SK-N-SH (cell line): ENCODE results near the gene TMCC2. TPM values are rescaled to one million over a fixed set of nuclear protein-coding genes. Genes with fewer than 3 reads are reported as not detected.

Source experiments
- CTCF ChIA-PET: fragments of 300-600, 350-600 bp; formaldehyde crosslinking; extraction: SDS; loops from one replicate; lab custom pipeline; 2021; lab: Yijun Ruan, JAX
- POLR2A ChIA-PET: fragments of 350-600 bp; sonication (Branson Sonifier 250); formaldehyde crosslinking; extraction: SDS; loops from one replicate; lab custom pipeline; 2020; ENCODE audit warnings: antibody characterized with exemption, inconsistent platforms; lab: Yijun Ruan, JAX
- DNase-seq: peaks from one replicate; pipeline ENCODE4 v3.0.0; 2012
- H2AFZ ChIP-seq: fragments of 200-600 bp; sonication (generic); 2 replicates; pipeline ENCODE4 v1.8.1; 2016; ENCODE audit warnings: antibody characterized with exemption, mild to moderate bottlenecking, low read depth
- H3F3A ChIP-seq: fragments of 200-600 bp; sonication (generic); replicated peaks from 2 replicates; pipeline ENCODE3; 2016; ENCODE audit warnings: antibody characterized with exemption, mild to moderate bottlenecking; ENCODE audit not compliant: insufficient read depth
- H3K27ac ChIP-seq, 2 experiments: fragments of 200-500 bp in 1 of 2; fragments of 200-600 bp in 1 of 2; sonication (Bioruptor generic) in 1 of 2; sonication (generic), shearing (Covaris generic) in 1 of 2; 2 replicates each; pipeline versions ENCODE4 v1.5.1 to v1.6.1; 2014 to 2016; ENCODE audit warnings: low read depth in 2 of 2, inconsistent platforms in 1 of 2, low read length in 1 of 2, mild to moderate bottlenecking in 1 of 2, mixed read lengths in 1 of 2
- H3K27me3 ChIP-seq: fragments of 200-600 bp; sonication (generic), shearing (Covaris generic); 2 replicates; pipeline ENCODE4 v1.6.1; 2016; ENCODE audit warnings: mixed run types; ENCODE audit not compliant: insufficient read depth
- H3K36me3 ChIP-seq, 2 experiments: fragments of 200-500 bp in 1 of 2; fragments of 200-600 bp in 1 of 2; sonication (Bioruptor generic) in 1 of 2; sonication (generic) in 1 of 2; replicated peaks in 1 of 2; 2 replicates each; pipeline versions ENCODE3 to v1.5.1; 2014 to 2016; ENCODE audit warnings: low read length in 1 of 2, mild to moderate bottlenecking in 1 of 2; ENCODE audit not compliant: insufficient read depth in 2 of 2, control insufficient read depth in 1 of 2
- H3K4me1 ChIP-seq, 2 experiments: fragments of 200-500 bp in 1 of 2; fragments of 200-600 bp in 1 of 2; sonication (Bioruptor generic) in 1 of 2; sonication (generic), shearing (Covaris generic) in 1 of 2; 2 replicates each; pipeline versions ENCODE4 v1.5.1 to v1.6.1; 2014 to 2016; ENCODE audit warnings: low read depth in 1 of 2, low read length in 1 of 2, mixed run types in 1 of 2; ENCODE audit not compliant: insufficient read depth in 2 of 2, control insufficient read depth in 1 of 2
- H3K4me2 ChIP-seq: fragments of 200-600 bp; sonication (generic), shearing (Covaris generic); 2 replicates; pipeline ENCODE4 v1.6.1; 2017; ENCODE audit warnings: mixed run types
- H3K4me3 ChIP-seq, 2 experiments: fragments of 200-500 bp in 1 of 2; fragments of 200-600 bp in 1 of 2; sonication (Bioruptor generic) in 1 of 2; sonication (generic), shearing (Covaris generic) in 1 of 2; 2 replicates each; pipeline versions ENCODE4 v1.5.1 to v1.8.1; 2014 to 2016; ENCODE audit warnings: low read depth in 2 of 2, inconsistent platforms in 1 of 2, low read length in 1 of 2, mild to moderate bottlenecking in 1 of 2, mixed read lengths in 1 of 2, moderate library complexity in 1 of 2
- H3K79me2 ChIP-seq: fragments of 200-600 bp; sonication (generic); 2 replicates; pipeline ENCODE4 v1.8.1; 2017; ENCODE audit warnings: mild to moderate bottlenecking; ENCODE audit not compliant: insufficient read depth
- H3K9ac ChIP-seq: fragments of 200-600 bp; sonication (generic); 2 replicates; pipeline ENCODE4 v1.6.1; 2017; ENCODE audit warnings: mixed run types
- H3K9me2 ChIP-seq: fragments of 200-600 bp; sonication (generic); 2 replicates; pipeline ENCODE4 v1.6.1; 2017; ENCODE audit warnings: mixed run types
- H3K9me3 ChIP-seq: fragments of 200-600 bp; sonication (generic); 2 replicates; pipeline ENCODE4 v1.6.1; 2017; ENCODE audit warnings: mixed run types, mild to moderate bottlenecking, moderate library complexity
- H4K20me1 ChIP-seq: fragments of 200-600 bp; sonication (generic); 2 replicates; pipeline ENCODE4 v1.6.1; 2017; ENCODE audit warnings: mild to moderate bottlenecking, mixed run types; ENCODE audit not compliant: insufficient read depth
- EP300 ChIP-seq, 2 experiments: IDR thresholded peaks; 2 replicates each; pipeline versions ENCODE4 v1.4.0 to v1.6.1; 2012; ENCODE audit warnings: borderline replicate concordance in 1 of 2, low read depth in 1 of 2, low read length in 1 of 2
- EZH2phosphoT487 ChIP-seq: fragments of 200-600 bp; sonication (generic); IDR thresholded peaks from 2 replicates; pipeline ENCODE4 v1.6.1; 2017; ENCODE audit warnings: low read depth, mixed run types, mild to moderate bottlenecking, antibody characterized with exemption, moderate library complexity, borderline replicate concordance
- FOXM1 ChIP-seq: IDR thresholded peaks from 2 replicates; pipeline ENCODE4 v1.4.0; 2012; ENCODE audit warnings: low read depth, mild to moderate bottlenecking
- JUND ChIP-seq: IDR thresholded peaks from 2 replicates; pipeline ENCODE4 v1.4.0; 2012
- NFIC ChIP-seq: IDR thresholded peaks from 2 replicates; pipeline ENCODE4 v1.4.0; 2012; ENCODE audit warnings: borderline replicate concordance
- POLR2AphosphoS5 ChIP-seq: IDR thresholded peaks from 2 replicates; pipeline ENCODE4 v1.6.1; 2012; ENCODE audit warnings: low read depth, low read length
- RCOR1 ChIP-seq: fragments of 150-350 bp; IDR thresholded peaks from 2 replicates; pipeline ENCODE4 v1.6.1; 2017; ENCODE audit warnings: antibody characterized with exemption, low read length
- SIN3A ChIP-seq: IDR thresholded peaks from 2 replicates; pipeline ENCODE4 v1.6.1; 2012; ENCODE audit warnings: low read depth, mild to moderate bottlenecking, low read length, moderate library complexity, borderline replicate concordance
- YY1 ChIP-seq: IDR thresholded peaks from 2 replicates; pipeline ENCODE4 v1.4.0; 2012; ENCODE audit warnings: low read depth, mild to moderate bottlenecking
- WGBS: methylation state at CpG from one replicate; pipeline ENCODE4 v1.1.6; 2017; ENCODE audit warnings: low lambda C conversion rate; 5-methylcytosine and 5-hydroxymethylcytosine counted together
- polyA plus RNA-seq, 3 experiments: library from polyadenylated mRNA; depleted of rRNA; stranded (reverse); fragments of >200 nt; gene quantifications; 2 replicates each; pipeline ENCODE4 v1.2.3, GENCODE V29; 2012
- TF ChIP-seq, protein P1 (sequence below): IDR thresholded peaks from 2 replicates; pipeline ENCODE4 v1.6.1; 2012; ENCODE audit warnings: mild to moderate bottlenecking, low read depth, low read length, moderate library complexity
- TF ChIP-seq, protein P2 (sequence below): IDR thresholded peaks from 2 replicates; pipeline ENCODE4 v1.4.0; 2012; ENCODE audit warnings: low read depth
- TF ChIP-seq, protein P3 (sequence below): IDR thresholded peaks from 2 replicates; pipeline ENCODE4 v1.4.0; 2012; ENCODE audit warnings: low read depth, borderline replicate concordance
- TF ChIP-seq, protein P4 (sequence below): fragments of 150-350 bp; IDR thresholded peaks from 2 replicates; pipeline ENCODE4 v1.6.1; 2016; ENCODE audit warnings: mild to moderate bottlenecking, low read depth, low read length
- TF ChIP-seq, protein P5 (sequence below): fragments of 200-600 bp; sonication (generic); IDR thresholded peaks from 2 replicates; pipeline ENCODE4 v1.6.1; 2017; ENCODE audit warnings: antibody characterized with exemption, mild to moderate bottlenecking, moderate library complexity

TMCC2 gene
- polyA plus RNA-seq, 1 of the 3 experiments (the other 2 are of a cell fraction), result 6.0 TPM

DNA sequence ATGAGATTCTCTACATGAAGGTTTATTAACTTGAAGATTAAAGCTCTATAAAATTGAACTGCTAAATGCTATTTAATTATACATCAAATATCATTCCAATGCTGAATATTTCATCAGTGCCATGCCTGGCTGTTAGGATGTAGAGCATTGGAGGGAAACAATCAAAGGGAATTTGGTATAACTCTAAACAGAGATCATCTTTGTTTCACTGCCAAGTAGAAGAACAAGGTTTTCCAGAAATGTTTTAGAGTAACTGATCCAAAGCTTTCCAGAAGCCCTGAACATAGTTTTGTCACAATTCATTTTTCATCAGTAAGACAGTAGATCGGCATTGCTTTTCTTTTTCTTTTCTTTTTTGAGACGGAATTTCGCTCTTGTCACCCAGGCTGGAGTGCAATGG, 10.3 kb upstream of the TMCC2 start:
- ChIA-PET CTCF (interaction anchor here (0.8 to 0.9 kb wide), 3 partner anchors 10 to 375 kb away, joined by 3 to 4 read pairs (median 3); partner anchors contain the start of gene TMCC2), POLR2A (no interaction called here)
- TF ChIP-seq YY1 (no peak), EZH2phosphoT487 (no peak), RCOR1 (no peak), POLR2AphosphoS5 (no peak), SIN3A (no peak), EP300 (IDR thresholded peaks at IDR 0.05; ENCODE audit: borderline replicate concordance in 1 of 2, low read depth in 1 of 2, low read length in 1 of 2) (no peak), JUND (no peak), NFIC (no peak), FOXM1 (no peak)
- TF ChIP-seq, protein P1, sequence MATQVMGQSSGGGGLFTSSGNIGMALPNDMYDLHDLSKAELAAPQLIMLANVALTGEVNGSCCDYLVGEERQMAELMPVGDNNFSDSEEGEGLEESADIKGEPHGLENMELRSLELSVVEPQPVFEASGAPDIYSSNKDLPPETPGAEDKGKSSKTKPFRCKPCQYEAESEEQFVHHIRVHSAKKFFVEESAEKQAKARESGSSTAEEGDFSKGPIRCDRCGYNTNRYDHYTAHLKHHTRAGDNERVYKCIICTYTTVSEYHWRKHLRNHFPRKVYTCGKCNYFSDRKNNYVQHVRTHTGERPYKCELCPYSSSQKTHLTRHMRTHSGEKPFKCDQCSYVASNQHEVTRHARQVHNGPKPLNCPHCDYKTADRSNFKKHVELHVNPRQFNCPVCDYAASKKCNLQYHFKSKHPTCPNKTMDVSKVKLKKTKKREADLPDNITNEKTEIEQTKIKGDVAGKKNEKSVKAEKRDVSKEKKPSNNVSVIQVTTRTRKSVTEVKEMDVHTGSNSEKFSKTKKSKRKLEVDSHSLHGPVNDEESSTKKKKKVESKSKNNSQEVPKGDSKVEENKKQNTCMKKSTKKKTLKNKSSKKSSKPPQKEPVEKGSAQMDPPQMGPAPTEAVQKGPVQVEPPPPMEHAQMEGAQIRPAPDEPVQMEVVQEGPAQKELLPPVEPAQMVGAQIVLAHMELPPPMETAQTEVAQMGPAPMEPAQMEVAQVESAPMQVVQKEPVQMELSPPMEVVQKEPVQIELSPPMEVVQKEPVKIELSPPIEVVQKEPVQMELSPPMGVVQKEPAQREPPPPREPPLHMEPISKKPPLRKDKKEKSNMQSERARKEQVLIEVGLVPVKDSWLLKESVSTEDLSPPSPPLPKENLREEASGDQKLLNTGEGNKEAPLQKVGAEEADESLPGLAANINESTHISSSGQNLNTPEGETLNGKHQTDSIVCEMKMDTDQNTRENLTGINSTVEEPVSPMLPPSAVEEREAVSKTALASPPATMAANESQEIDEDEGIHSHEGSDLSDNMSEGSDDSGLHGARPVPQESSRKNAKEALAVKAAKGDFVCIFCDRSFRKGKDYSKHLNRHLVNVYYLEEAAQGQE, result no peak
- TF ChIP-seq, protein P2, sequence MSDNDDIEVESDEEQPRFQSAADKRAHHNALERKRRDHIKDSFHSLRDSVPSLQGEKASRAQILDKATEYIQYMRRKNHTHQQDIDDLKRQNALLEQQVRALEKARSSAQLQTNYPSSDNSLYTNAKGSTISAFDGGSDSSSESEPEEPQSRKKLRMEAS, result no peak
- TF ChIP-seq, protein P3, sequence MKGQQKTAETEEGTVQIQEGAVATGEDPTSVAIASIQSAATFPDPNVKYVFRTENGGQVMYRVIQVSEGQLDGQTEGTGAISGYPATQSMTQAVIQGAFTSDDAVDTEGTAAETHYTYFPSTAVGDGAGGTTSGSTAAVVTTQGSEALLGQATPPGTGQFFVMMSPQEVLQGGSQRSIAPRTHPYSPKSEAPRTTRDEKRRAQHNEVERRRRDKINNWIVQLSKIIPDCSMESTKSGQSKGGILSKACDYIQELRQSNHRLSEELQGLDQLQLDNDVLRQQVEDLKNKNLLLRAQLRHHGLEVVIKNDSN, result no peak
- TF ChIP-seq, protein P4, sequence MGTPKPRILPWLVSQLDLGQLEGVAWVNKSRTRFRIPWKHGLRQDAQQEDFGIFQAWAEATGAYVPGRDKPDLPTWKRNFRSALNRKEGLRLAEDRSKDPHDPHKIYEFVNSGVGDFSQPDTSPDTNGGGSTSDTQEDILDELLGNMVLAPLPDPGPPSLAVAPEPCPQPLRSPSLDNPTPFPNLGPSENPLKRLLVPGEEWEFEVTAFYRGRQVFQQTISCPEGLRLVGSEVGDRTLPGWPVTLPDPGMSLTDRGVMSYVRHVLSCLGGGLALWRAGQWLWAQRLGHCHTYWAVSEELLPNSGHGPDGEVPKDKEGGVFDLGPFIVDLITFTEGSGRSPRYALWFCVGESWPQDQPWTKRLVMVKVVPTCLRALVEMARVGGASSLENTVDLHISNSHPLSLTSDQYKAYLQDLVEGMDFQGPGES, result no peak
- TF ChIP-seq, protein P5, sequence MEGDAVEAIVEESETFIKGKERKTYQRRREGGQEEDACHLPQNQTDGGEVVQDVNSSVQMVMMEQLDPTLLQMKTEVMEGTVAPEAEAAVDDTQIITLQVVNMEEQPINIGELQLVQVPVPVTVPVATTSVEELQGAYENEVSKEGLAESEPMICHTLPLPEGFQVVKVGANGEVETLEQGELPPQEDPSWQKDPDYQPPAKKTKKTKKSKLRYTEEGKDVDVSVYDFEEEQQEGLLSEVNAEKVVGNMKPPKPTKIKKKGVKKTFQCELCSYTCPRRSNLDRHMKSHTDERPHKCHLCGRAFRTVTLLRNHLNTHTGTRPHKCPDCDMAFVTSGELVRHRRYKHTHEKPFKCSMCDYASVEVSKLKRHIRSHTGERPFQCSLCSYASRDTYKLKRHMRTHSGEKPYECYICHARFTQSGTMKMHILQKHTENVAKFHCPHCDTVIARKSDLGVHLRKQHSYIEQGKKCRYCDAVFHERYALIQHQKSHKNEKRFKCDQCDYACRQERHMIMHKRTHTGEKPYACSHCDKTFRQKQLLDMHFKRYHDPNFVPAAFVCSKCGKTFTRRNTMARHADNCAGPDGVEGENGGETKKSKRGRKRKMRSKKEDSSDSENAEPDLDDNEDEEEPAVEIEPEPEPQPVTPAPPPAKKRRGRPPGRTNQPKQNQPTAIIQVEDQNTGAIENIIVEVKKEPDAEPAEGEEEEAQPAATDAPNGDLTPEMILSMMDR, result no peak

More for the DNA sequence above, 10.3 kb upstream of the TMCC2 start:
- Histone ChIP-seq H3K9me2 (no peaks in the 10 kb centered on the region), H4K20me1 (no peaks in the 10 kb centered on the region), H3K36me3 (no peaks in the 10 kb centered on the region), H3K79me2 (no peaks in the 10 kb centered on the region), H3F3A (no peaks in the 10 kb centered on the region), H3K9me3 (no peaks in the 10 kb centered on the region), H3K27me3 (no peaks in the 10 kb centered on the region; the same call in 1 of the 2 replicates), H3K9ac (no peak overlapping the region), H3K4me2 (no peak overlapping the region), H2AFZ (no peak overlapping the region), H3K27ac (no peak overlapping the region), H3K4me3 (no peak overlapping the region), H3K4me1 (no peaks in the 10 kb centered on the region)
- 80% methylated on average over 3 of the region's 3 CpGs for WGBS
- no peak for DNase-seq
